NCI-H1930 (cell line): Measurements from ENCODE around the gene ELOVL7.
"Not testable (repeated sequence)": the region's sequence is repeated elsewhere in the genome, so short reads cannot be mapped to it uniquely, and the experiment has no call there.

Experiments
- DNase-seq, 2 experiments: peaks; one replicate each; lab custom pipeline; 2025; lab: John Stamatoyannopoulos, UW

ELOVL7 gene

DNA sequence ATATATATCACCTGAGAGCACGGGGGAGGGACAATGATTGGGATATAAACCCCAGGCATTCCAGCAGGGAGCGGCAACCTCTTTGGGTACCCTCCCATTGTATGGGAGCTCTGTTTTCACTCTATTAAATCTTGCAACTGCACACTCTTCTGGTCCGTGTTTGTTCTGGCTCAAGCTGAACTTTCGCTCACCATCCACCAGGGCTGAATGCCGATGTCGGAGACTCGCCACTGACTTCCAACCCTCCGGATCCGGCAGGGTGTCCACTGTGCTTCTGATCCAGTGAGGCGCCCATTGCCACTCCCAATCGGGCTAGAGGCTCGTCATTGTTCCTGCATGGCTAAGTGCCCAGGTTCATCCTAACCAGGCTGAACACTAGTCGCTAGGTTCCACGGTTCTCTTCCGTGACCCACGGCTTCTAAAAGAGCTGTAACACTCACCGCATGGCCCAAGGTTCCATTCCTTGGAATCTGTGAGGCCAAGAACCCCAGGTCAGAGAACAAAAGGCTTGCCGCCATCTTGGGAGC lies 48.6 kb downstream of the ELOVL7 start:
- not testable (repeated sequence) for DNase-seq

- DNase-seq: no peak
Observed at GRCh38 chr5:60794691-60795090, 49.4 kb downstream of the ELOVL7 start.

GRCh38 chr5:60792438-60792837 lies 51.6 kb downstream of the ELOVL7 start:
- DNase-seq: no peak

DNA sequence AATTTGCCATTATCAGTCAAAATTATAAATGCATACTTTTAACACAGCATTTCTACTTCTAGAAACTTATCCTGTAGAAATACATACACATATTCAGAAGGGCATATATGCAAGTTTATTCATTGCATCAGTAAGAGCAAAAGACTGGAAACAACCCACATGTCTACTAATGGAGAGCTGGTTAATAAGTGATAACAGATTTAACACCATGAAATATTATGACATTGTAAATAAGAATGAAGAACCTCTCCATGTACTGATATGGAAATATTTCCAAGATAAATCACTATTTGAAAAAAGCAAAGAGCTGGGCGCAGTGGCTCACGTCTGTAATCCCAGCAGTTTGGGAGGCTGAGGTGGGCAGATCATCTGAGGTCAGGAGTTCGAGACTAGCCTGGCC lies 54.5 kb downstream of the ELOVL7 start:
- no peak for DNase-seq

DNA sequence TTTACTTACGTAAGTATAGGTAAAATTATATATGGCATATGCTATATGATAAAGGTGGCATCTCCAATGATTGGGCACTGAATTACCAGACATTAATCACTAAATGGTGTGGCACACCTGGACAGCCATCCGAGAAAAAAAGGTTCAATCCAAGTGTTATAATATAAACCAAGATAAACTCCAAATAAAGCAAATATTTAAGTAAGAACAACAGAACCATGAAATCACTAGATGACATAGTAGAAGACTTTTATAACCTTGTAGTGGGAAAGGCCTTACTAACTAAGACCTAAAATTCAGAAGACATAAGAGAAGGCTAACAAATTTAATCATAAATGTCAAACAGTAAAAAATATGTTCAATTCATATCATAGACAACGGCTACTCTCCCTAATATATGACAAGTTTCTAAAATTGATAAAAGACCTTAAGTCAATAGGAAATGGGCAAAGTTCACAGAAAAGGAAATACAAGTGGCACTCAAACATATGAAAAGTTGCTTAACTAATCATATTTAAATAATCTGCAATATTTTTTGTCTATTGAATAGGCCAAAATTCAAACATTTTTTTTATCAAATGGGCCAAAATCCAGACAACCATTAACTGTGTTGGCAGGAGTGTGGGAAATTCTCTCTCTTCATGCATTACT lies 55.1 kb downstream of the ELOVL7 start:
- no peak for DNase-seq

- no peak for DNase-seq
Observed at GRCh38 chr5:60779466-60779865, 64.6 kb downstream of the ELOVL7 start.

DNA sequence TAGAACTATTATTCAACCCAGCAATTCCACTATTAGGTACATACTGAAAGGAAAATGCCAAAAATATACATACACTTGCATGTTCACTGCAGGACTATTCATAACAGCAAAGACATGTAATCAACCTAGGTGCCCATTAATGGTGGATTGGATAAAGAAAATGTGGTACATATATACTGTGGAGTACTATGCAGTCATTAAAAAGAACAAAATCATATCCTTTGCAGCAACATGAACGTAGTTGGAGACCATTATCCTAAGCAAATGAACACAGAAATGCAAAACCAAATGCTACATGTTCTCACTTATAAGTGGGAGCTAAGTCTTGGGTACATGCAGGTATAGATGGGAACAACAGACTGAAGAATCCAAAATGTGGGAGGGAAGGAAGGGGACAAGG lies 67.7 kb downstream of the ELOVL7 start:
- no peak for DNase-seq

DNA sequence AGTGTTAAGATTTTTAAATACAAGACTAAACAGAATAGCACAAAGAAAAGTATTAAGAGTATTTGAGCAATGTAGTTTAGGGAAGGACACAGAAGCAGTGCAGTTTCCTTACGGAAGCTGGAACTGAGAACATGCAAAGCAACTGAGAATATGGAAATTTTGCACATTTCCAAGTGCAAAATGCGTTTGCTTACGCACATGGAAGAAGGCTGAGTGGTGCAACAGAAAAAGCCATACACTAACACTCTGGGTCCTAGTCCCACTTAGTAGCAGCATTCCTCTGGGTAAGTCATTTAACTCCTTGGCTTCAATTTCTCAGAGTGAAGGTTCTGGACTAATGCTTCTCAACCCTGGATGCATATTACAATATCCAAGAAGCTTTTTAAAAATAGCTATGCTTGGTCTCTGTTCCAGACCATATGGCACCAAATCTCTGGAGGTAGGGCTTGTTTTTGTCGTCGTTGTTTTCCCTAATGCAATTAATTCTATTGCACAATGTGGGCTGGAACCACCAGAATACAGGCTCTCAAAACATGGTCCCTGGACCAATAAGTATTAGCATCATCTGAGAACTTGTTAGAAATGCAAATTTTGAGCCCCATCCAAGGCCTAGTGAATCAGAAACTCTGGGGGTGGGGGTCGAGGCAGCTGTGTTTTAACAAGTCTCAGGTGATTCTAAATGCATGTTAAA lies 78.9 kb downstream of the ELOVL7 start:
- DNase-seq: no peak

- DNase-seq: no peak
Observed at GRCh38 chr5:60763061-60763460, 81.0 kb downstream of the ELOVL7 start.

DNA sequence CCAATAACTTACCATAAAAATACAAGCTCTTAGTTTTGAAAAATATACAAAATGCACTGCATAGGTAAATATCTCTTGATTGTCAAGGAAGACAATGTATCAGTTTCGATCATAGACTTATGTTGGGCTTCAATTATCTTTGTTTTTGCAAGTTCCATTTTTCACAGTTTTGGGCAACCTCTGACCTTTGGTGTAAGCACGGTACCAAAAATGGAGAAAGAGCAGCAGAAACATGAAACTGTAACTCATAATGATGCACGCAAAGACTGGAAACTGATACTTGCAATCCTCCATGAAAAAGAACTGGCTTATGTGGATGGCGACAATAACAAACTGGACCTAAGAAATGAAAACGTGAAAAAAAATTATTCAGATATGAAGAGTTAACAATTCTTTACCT lies 89.6 kb downstream of the ELOVL7 start:
- DNase-seq: no peak

DNA sequence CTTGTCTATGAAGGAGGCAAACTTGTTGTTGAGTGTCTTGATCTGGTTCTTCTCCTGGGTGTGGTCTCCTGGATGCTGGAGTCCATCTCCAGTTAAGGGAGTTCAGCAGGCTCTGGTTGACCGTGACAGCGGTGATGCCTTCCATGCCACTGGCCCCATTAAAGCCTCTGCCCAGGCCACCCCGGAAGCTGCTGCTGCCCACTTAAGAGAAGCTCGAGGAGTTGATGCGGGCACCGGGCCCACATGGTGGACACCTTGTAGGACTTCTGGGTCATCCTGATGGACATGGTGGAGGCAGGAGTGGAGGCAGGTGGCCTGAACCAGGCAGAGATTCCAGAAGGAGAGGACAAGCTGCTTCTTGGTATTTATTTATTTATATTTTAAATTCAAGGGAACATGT lies 99.4 kb downstream of the ELOVL7 start:
- DNase-seq: no peak

DNA sequence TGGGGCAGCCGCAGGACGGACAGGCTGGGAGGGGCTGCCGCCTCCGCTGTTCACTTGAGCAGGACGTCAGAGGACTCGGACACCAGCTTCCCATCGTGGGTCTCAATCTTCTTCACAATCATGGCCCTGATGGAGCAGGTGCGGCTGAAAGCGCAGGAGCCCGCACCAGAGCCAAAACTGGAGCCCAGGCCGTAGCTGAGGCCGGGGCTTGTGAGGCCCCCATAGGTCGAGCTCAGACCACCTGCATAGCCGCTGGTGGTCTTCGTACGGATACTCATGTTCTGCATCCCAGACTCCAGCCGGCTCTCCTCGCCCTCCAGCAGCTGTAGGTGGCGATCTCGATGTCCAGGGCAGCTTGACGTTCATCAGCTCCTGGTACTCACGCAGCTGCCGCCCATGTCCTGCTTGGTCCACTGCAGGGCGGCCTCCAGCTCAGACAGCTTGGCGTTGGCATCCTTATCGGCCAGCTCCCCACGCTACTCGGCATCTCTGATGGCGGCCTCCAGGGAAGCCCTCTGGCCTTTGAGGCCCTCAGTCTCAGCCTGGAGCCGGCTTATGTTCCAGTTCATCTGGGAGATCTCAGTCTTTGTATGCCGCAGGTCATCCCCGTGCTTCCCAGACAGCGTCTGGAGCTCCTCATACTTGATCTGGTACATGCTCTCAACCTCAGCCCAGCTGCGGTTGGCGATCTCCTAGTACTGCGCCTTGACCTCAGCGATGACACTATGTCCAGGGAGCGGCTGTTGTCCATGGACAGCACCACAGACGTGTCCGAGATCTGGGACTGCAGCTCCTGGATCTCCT lies 100.4 kb downstream of the ELOVL7 start:
- no peak for DNase-seq

- no peak for DNase-seq
Observed at GRCh38 chr5:60740322-60740721, 103.7 kb downstream of the ELOVL7 start.

GRCh38 chr5:60738933-60739332 lies 105.1 kb downstream of the ELOVL7 start:
- DNase-seq: no peak

GRCh38 chr5:60738461-60738860 lies 105.6 kb downstream of the ELOVL7 start:
- no peak for DNase-seq

DNA sequence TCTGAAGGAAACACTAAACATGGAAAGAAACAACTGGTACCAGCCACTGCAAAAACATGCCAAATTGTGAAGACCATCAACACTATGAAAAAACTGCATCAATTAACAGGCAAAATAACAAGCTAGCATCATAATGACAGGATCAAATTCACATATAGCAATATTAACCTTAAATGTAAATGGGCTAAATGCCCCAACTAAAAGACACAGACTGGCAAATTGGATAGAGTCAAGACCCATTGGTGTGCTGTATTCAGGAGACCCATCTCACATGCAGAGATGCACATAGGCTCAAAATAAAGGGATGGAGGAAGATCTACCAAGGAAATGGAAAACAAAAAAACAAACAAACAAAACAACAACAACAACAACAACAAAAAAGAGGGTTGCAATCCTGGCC lies 113.2 kb downstream of the ELOVL7 start:
- DNase-seq: not testable (repeated sequence)

- no peak for DNase-seq
Observed at GRCh38 chr5:60727033-60727679, 116.9 kb downstream of the ELOVL7 start.

GRCh38 chr5:60724126-60724525 lies 119.9 kb downstream of the ELOVL7 start:
- DNase-seq: no peak

- DNase-seq: peak; percentile 75 to 81
Observed at GRCh38 chr5:60722416-60722815, 121.7 kb downstream of the ELOVL7 start.

DNA sequence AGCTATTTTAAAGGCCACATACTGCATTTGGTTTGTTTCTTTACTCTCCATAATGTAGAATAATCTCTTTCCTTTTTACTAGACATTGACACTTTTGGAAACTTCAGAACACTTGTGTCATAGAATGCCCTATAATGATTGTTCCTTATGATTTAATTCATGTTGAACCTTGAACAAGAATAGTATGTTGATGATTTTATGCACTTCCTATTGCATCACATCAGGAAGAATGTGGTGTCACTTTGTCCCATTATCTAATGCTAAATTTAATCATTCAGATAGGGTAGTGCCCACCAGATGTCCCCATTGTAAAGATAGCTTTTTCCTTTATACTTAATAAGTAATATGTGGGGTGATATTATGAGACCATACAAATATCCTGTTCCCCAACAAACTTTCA lies 124.7 kb downstream of the ELOVL7 start:
- no peak for DNase-seq

GRCh38 chr5:60718166-60718892 lies 125.7 kb downstream of the ELOVL7 start:
- no peak for DNase-seq
